CD4-positive, CD25-positive, alpha-beta regulatory T cell (primary cell): ENCODE data around the gene DIP2C. TPM values are rescaled to one million over a fixed set of nuclear protein-coding genes. Genes with fewer than 3 reads are reported as not detected.

Experiments used
- ATAC-seq, 2 donors: fragments of 150-1000 bp; cut with Tn5 transposase; one replicate each; pipeline ENCODE4 v1.10.0; 2021; ENCODE audit warnings: low read depth in 2 of 2, moderate number of reproducible peaks in 2 of 2, moderate library complexity in 1 of 2
- DNase-seq, 3 donors: peaks; one replicate each; pipeline versions ENCODE4 v3.0.0 to v3.0.0-alpha.2; 2012 to 2022; ENCODE audit warnings: mixed read lengths in 1 of 3
- H3K27ac ChIP-seq: one replicate; pipeline ENCODE4 v1.7.0; 2013; ENCODE audit warnings: mild to moderate bottlenecking, low read length; ENCODE audit not compliant: insufficient read depth, poor library complexity, severe bottlenecking
- H3K27me3 ChIP-seq: one replicate; pipeline ENCODE4 v1.7.0; 2013; ENCODE audit warnings: low read length; ENCODE audit not compliant: control insufficient read depth, insufficient read depth
- H3K36me3 ChIP-seq: one replicate; pipeline ENCODE4 v1.7.0; 2013; ENCODE audit warnings: mild to moderate bottlenecking, low read length, moderate library complexity; ENCODE audit not compliant: control insufficient read depth, insufficient read depth
- H3K4me1 ChIP-seq: 2 replicates; pipeline ENCODE4 v1.7.0; 2013; ENCODE audit warnings: mild to moderate bottlenecking, low read length; ENCODE audit not compliant: insufficient read depth, control insufficient read depth, poor library complexity, severe bottlenecking
- H3K4me3 ChIP-seq: one replicate; pipeline ENCODE4 v1.7.0; 2013; ENCODE audit warnings: low read depth, mild to moderate bottlenecking, low read length, moderate library complexity
- H3K9me3 ChIP-seq, 2 experiments: 1 replicate in 1 of 2; 2 replicates in 1 of 2; pipeline ENCODE4 v1.7.0; 2013; ENCODE audit warnings: low read length in 2 of 2, mild to moderate bottlenecking in 1 of 2, moderate library complexity in 1 of 2; ENCODE audit not compliant: control insufficient read depth in 2 of 2
- H3K27ac Mint-ChIP-seq, 3 donors: one replicate each; pipeline ENCODE4 v1.8.0; 2020 to 2022; ENCODE audit warnings: mild to moderate bottlenecking in 3 of 3, mixed read lengths in 3 of 3, moderate library complexity in 2 of 3
- H3K27me3 Mint-ChIP-seq: one replicate; pipeline ENCODE4 v1.8.0; 2022; ENCODE audit warnings: mild to moderate bottlenecking, mixed read lengths
- H3K36me3 Mint-ChIP-seq: one replicate; pipeline ENCODE4 v1.8.0; 2020; ENCODE audit warnings: mixed read lengths
- H3K4me1 Mint-ChIP-seq, 4 donors: one replicate each; pipeline ENCODE4 v1.8.0; 2020 to 2022; ENCODE audit warnings: mixed read lengths in 4 of 4, mild to moderate bottlenecking in 1 of 4
- H3K4me3 Mint-ChIP-seq, 4 donors: one replicate each; pipeline ENCODE4 v1.8.0; 2020 to 2022; ENCODE audit warnings: mild to moderate bottlenecking in 4 of 4, mixed read lengths in 4 of 4, moderate library complexity in 3 of 4
- H3K9me3 Mint-ChIP-seq, 7 donors: one replicate each; pipeline ENCODE4 v1.8.0; 2020 to 2022; ENCODE audit warnings: mixed read lengths in 7 of 7, mild to moderate bottlenecking in 3 of 7, moderate library complexity in 2 of 7
- polyA plus RNA-seq, 4 donors: library from polyadenylated mRNA; unstranded; fragments of 300-500 nt; fragmentation: Illumina TruSeq; gene quantifications; one replicate each; pipeline ENCODE4 v1.2.3, GENCODE V29; 2021
- total RNA-seq: library from RNA; stranded (reverse); gene quantifications from one replicate; pipeline ENCODE4 v1.2.3, GENCODE V29; 2022

DIP2C gene
- total and polyA plus RNA-seq, 5 donors from 2014 or later: 0.47 to 4.1 (median 0.54) TPM

DNA sequence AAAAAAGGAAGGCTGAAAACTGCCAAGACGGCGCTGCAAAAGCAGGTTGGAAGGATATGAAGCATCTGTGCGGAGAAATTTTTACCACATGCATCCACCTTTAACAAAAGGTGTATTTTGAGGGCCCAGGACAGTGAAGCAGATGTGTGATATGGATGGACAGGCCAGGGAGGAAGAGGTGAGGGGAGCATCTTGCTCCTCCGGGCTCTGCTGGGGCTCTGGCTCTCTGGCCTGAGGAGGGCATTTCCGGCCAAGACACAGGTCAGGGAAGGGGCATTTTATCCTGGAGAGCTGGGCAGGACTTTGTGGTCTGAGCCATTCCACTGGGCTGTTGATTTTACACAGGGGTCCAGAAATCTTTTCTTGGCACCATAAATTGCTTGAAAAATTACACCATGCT, 379.1 kb downstream of the DIP2C start:
- Mint-ChIP-seq H3K4me1 (peaks cover 0 to 6% (median 3%) of the 10 kb centered on the region in 4 donors), H3K27me3 (no peaks in the 10 kb centered on the region), H3K36me3 (peaks cover 4% of the 10 kb centered on the region), H3K9me3 (peaks cover 0 to 1% (median 0%) of the 10 kb centered on the region in 7 donors), H3K27ac (no peak overlapping the region), H3K4me3 (no peak overlapping the region)
- Histone ChIP-seq H3K27ac (no peak overlapping the region), H3K27me3 (no peaks in the 10 kb centered on the region), H3K4me3 (no peak overlapping the region), H3K4me1 (no peaks in the 10 kb centered on the region), H3K9me3 (no peaks in the 10 kb centered on the region), H3K36me3 (no peaks in the 10 kb centered on the region)
- DNase-seq (no peak), ATAC-seq (no peak)

- Mint-ChIP-seq H3K36me3 (peaks cover 6% of the 10 kb centered on the region), H3K4me1 (peaks cover 0 to 3% (median 0%) of the 10 kb centered on the region in 4 donors), H3K9me3 (peaks cover 0 to 1% (median 0%) of the 10 kb centered on the region in 7 donors), H3K27ac (no peak overlapping the region), H3K27me3 (no peaks in the 10 kb centered on the region), H3K4me3 (no peak overlapping the region)
- Histone ChIP-seq H3K4me3 (no peak overlapping the region), H3K27ac (no peak overlapping the region), H3K27me3 (no peaks in the 10 kb centered on the region), H3K36me3 (no peaks in the 10 kb centered on the region), H3K9me3 (no peaks in the 10 kb centered on the region), H3K4me1 (no peaks in the 10 kb centered on the region)
- ATAC-seq: no peak
- DNase-seq: no peak
Observed at GRCh38 chr10:308572-309085, 380.8 kb downstream of the DIP2C start.

DNA sequence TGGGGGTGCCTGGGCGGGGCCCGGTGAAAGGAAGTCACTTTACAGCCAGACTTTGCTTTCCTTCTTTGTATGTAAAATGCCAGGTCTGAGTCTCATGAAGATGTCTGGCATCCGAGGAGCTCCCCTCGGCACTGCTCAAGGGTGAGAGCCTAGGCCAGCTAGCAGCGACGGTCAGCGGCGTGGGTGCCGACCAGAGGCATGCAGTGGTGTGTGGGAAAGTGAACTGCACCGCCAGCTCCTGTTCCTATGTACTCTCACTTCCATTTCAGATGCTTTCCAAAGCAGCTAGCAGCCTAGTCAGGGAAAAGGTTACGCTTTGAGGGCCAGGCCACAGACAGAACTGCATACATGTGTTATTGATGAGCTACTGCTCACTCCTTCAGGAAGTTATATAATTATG, 381.4 kb downstream of the DIP2C start:
- Histone ChIP-seq H3K27ac (no peak overlapping the region), H3K27me3 (no peaks in the 10 kb centered on the region), H3K4me1 (no peaks in the 10 kb centered on the region), H3K4me3 (no peak overlapping the region), H3K36me3 (no peaks in the 10 kb centered on the region), H3K9me3 (no peaks in the 10 kb centered on the region)
- Mint-ChIP-seq H3K27ac (peak overlapping the region in 1 of 3 donors; percentile 32), H3K27me3 (no peaks in the 10 kb centered on the region), H3K4me3 (peak overlapping the region in 1 of 4 donors; percentile 24), H3K4me1 (peaks cover 0 to 1% (median 0%) of the 10 kb centered on the region in 4 donors), H3K36me3 (peaks cover 6% of the 10 kb centered on the region), H3K9me3 (peaks cover 0 to 1% (median 0%) of the 10 kb centered on the region in 7 donors)
- ATAC-seq: no peak
- DNase-seq: no peak

- peaks cover 0 to 1% (median 0%) of the 10 kb centered on the region in 7 donors for H3K9me3 Mint-ChIP-seq
- Histone ChIP-seq H3K27me3 (no peaks in the 10 kb centered on the region), H3K27ac (no peak overlapping the region), H3K4me3 (no peak overlapping the region), H3K36me3 (no peaks in the 10 kb centered on the region), H3K4me1 (no peaks in the 10 kb centered on the region), H3K9me3 (no peaks in the 10 kb centered on the region)
- peak overlapping the region in 1 of 3 donors; percentile 60 for H3K27ac Mint-ChIP-seq
- no peak for ATAC-seq
- DNase-seq: no peak
- H3K4me3 Mint-ChIP-seq: no peak overlapping the region
- peaks cover 6% of the 10 kb centered on the region for H3K36me3 Mint-ChIP-seq
- H3K27me3 Mint-ChIP-seq: no peaks in the 10 kb centered on the region
- peaks cover 0 to 1% (median 0%) of the 10 kb centered on the region in 4 donors for H3K4me1 Mint-ChIP-seq
Observed at GRCh38 chr10:307659-308058, 381.8 kb downstream of the DIP2C start.

- H3K9me3 ChIP-seq: no peaks in the 10 kb centered on the region
- no peaks in the 10 kb centered on the region for H3K27me3 Mint-ChIP-seq
- no peaks in the 10 kb centered on the region for H3K27me3 ChIP-seq
- DNase-seq (no peak), ATAC-seq (no peak)
- no peak overlapping the region for H3K4me3 ChIP-seq
- no peak overlapping the region for H3K27ac ChIP-seq
- no peak overlapping the region for H3K27ac Mint-ChIP-seq
- H3K4me3 Mint-ChIP-seq: no peak overlapping the region
- peaks cover 0 to 1% (median 0%) of the 10 kb centered on the region in 4 donors for H3K4me1 Mint-ChIP-seq
- peaks cover 11% of the 10 kb centered on the region for H3K36me3 Mint-ChIP-seq
- peaks cover 0 to 1% (median 0%) of the 10 kb centered on the region in 7 donors for H3K9me3 Mint-ChIP-seq
- no peaks in the 10 kb centered on the region for H3K4me1 ChIP-seq
- H3K36me3 ChIP-seq: no peaks in the 10 kb centered on the region
Observed at GRCh38 chr10:306675-307185, 382.7 kb downstream of the DIP2C start.

- Histone ChIP-seq H3K4me3 (no peak overlapping the region), H3K4me1 (no peaks in the 10 kb centered on the region), H3K27me3 (no peaks in the 10 kb centered on the region), H3K36me3 (no peaks in the 10 kb centered on the region), H3K27ac (no peak overlapping the region), H3K9me3 (no peaks in the 10 kb centered on the region)
- DNase-seq (no peak), ATAC-seq (no peak)
- Mint-ChIP-seq H3K4me3 (no peak overlapping the region), H3K27me3 (no peaks in the 10 kb centered on the region), H3K9me3 (peaks cover 0 to 1% (median 0%) of the 10 kb centered on the region in 7 donors), H3K27ac (no peak overlapping the region), H3K4me1 (peaks cover 0 to 1% (median 0%) of the 10 kb centered on the region in 4 donors), H3K36me3 (peaks cover 11% of the 10 kb centered on the region)
Observed at GRCh38 chr10:306007-306674, 383.3 kb downstream of the DIP2C start.

GRCh38 chr10:305034-305433, 384.4 kb downstream of the DIP2C start:
- H3K4me3 ChIP-seq: no peak overlapping the region
- H3K9me3 ChIP-seq: no peaks in the 10 kb centered on the region
- H3K4me1 ChIP-seq: no peaks in the 10 kb centered on the region
- Mint-ChIP-seq H3K27me3 (no peaks in the 10 kb centered on the region), H3K4me3 (no peak overlapping the region), H3K36me3 (peaks cover 11% of the 10 kb centered on the region), H3K27ac (no peak overlapping the region), H3K9me3 (peaks cover 0 to 1% (median 0%) of the 10 kb centered on the region in 7 donors), H3K4me1 (peaks cover 0 to 1% (median 0%) of the 10 kb centered on the region in 4 donors)
- H3K36me3 ChIP-seq: no peaks in the 10 kb centered on the region
- ATAC-seq (no peak), DNase-seq (no peak)
- no peak overlapping the region for H3K27ac ChIP-seq
- no peaks in the 10 kb centered on the region for H3K27me3 ChIP-seq
